K562 (cell line): ENCODE data around the gene COLEC12. TPM values are rescaled to one million over a fixed set of nuclear protein-coding genes. Genes with fewer than 3 reads are reported as not detected.
A peak's percentile ranks its signal among the peaks of the same experiment; 100 is the strongest.

ENCODE experiments used
- ATAC-seq: fragments of 200-7000 bp; cut with Tn5 transposase; 3 replicates; pipeline ENCODE4 v1.9.1; 2020; ENCODE audit warnings: moderate library complexity
- BruUV-seq: library from RNA; stranded (reverse); fragments of 400-500 nt; replicated peaks from 2 replicates; lab custom pipeline; 2021; lab: Mats Ljungman, UMichigan
- CTCF ChIA-PET: fragments of 300-600 bp; formaldehyde crosslinking; extraction: SDS; loops from one replicate; lab custom pipeline; 2021; ENCODE audit warnings: low intra/inter-chr PET ratio; lab: Yijun Ruan, JAX
- POLR2A ChIA-PET: fragments of 300-600, 350-650 bp; sonication (Branson Sonifier 250); formaldehyde crosslinking; extraction: SDS; loops from one replicate; lab custom pipeline; 2021; ENCODE audit warnings: antibody characterized with exemption, inconsistent platforms; lab: Yijun Ruan, JAX
- DNase-seq, 4 experiments: peaks; one replicate each; pipeline versions ENCODE4 v3.0.0 to v3.0.0-alpha.2; 2011 to 2018; ENCODE audit warnings: low spot score in 3 of 4, mixed read lengths in 3 of 4; ENCODE audit errors: extremely low read depth in 1 of 4
- FAIRE-seq: peaks from 2 replicates; lab custom pipeline; 2011; peaks lifted over from hg19 to GRCh38; lab: Jason Lieb, UNC
- H2AFZ ChIP-seq: 2 replicates; pipeline ENCODE4 v1.6.0; 2011; ENCODE audit warnings: low read depth, low read length, control low read depth, inconsistent platforms
- H3K27ac ChIP-seq: fragments of 200-600 bp; 3 replicates; pipeline ENCODE4 v1.8.0; 2011; ENCODE audit warnings: low read depth, mild to moderate bottlenecking, control low read depth, inconsistent platforms, low read length, moderate library complexity, mixed read lengths; ENCODE audit errors: extremely low read depth
- H3K27me3 ChIP-seq, 2 experiments: fragments of 300-600 bp in 1 of 2; 2 replicates in 1 of 2; 3 replicates in 1 of 2; pipeline versions ENCODE4 v1.6.0 to v1.8.0; 2011; ENCODE audit warnings: inconsistent platforms in 2 of 2, low read length in 2 of 2, mild to moderate bottlenecking in 1 of 2, mixed read lengths in 1 of 2, moderate library complexity in 1 of 2; ENCODE audit not compliant: control insufficient read depth in 2 of 2, insufficient read depth in 2 of 2
- H3K36me3 ChIP-seq: fragments of 300-600 bp; 3 replicates; pipeline ENCODE4 v1.8.0; 2011; ENCODE audit warnings: mild to moderate bottlenecking, low read length, inconsistent platforms; ENCODE audit not compliant: control insufficient read depth, insufficient read depth
- H3K4me1 ChIP-seq, 2 experiments: fragments of 200-600 bp in 1 of 2; replicated peaks in 1 of 2; 2 replicates in 1 of 2; 3 replicates in 1 of 2; pipeline versions ENCODE4 v1.5.1 to v1.8.0; 2011; ENCODE audit warnings: inconsistent platforms in 2 of 2, low read length in 2 of 2, mild to moderate bottlenecking in 1 of 2, mixed read lengths in 1 of 2, moderate library complexity in 1 of 2; ENCODE audit not compliant: control insufficient read depth in 2 of 2, insufficient read depth in 2 of 2
- H3K4me2 ChIP-seq: 2 replicates; pipeline ENCODE4 v1.6.1; 2011; ENCODE audit warnings: low read length, control low read depth, inconsistent platforms, mixed read lengths; ENCODE audit not compliant: insufficient read depth
- H3K4me3 ChIP-seq: fragments of 200-600 bp; sonication (generic), shearing (Covaris generic); 2 replicates; pipeline ENCODE4 v1.5.1; 2016; ENCODE audit warnings: control low read depth, inconsistent platforms
- H3K79me2 ChIP-seq: fragments of 200-600 bp; 3 replicates; pipeline ENCODE4 v1.8.0; 2011; ENCODE audit warnings: low read length, inconsistent platforms; ENCODE audit not compliant: control insufficient read depth, insufficient read depth
- H3K9ac ChIP-seq, 2 experiments: 2 replicates each; pipeline versions ENCODE4 v1.6.0 to v1.6.1; 2011; ENCODE audit warnings: low read depth in 2 of 2, low read length in 2 of 2, control low read depth in 1 of 2, inconsistent platforms in 1 of 2, mild to moderate bottlenecking in 1 of 2, mixed read lengths in 1 of 2; ENCODE audit not compliant: insufficient read depth in 1 of 2
- H3K9me1 ChIP-seq: one replicate; pipeline ENCODE4 v1.6.0; 2011; ENCODE audit warnings: inconsistent platforms, mild to moderate bottlenecking, low read length, moderate library complexity; ENCODE audit not compliant: control insufficient read depth, insufficient read depth
- H3K9me3 ChIP-seq: replicated peaks from 2 replicates; pipeline ENCODE4 v1.5.1; 2011; ENCODE audit warnings: low read depth, low read length, inconsistent platforms; ENCODE audit not compliant: control insufficient read depth, insufficient read depth
- H4K20me1 ChIP-seq: replicated peaks from 2 replicates; pipeline ENCODE4 v1.6.1; 2011; ENCODE audit warnings: low read length, inconsistent platforms, mixed read lengths; ENCODE audit not compliant: control insufficient read depth, insufficient read depth
- CBX1 ChIP-seq: sonication (generic); IDR thresholded peaks from 2 replicates; pipeline ENCODE4 v1.6.1; 2016; ENCODE audit warnings: antibody characterized with exemption, low read depth, mild to moderate bottlenecking
- CBX2 ChIP-seq: fragments of 200-600 bp; sonication (generic); IDR thresholded peaks from one replicate; pipeline ENCODE4 v1.6.1; 2012; ENCODE audit warnings: mild to moderate bottlenecking, low read length, inconsistent platforms; ENCODE audit not compliant: insufficient read depth, poor library complexity, severe bottlenecking
- ESRRA ChIP-seq: fragments of 450-650 bp; IDR thresholded peaks from 2 replicates; pipeline ENCODE4 v1.6.1; 2014; ENCODE audit warnings: low read depth, mild to moderate bottlenecking, moderate library complexity, borderline replicate concordance
- HNRNPL ChIP-seq: fragments of 200-400 bp; formaldehyde crosslinking; IDR thresholded peaks from 2 replicates; pipeline ENCODE4 v1.6.1; 2017; ENCODE audit warnings: low read depth, mild to moderate bottlenecking, low read length
- SMARCE1 ChIP-seq: fragments of 450-650 bp; IDR thresholded peaks from 2 replicates; pipeline ENCODE4 v1.7.1; 2016; ENCODE audit warnings: mild to moderate bottlenecking
- whole genome bisulfite sequencing: fragments of 100-300 bp; shearing (Covaris generic); methylation state at CpG from one replicate; pipeline ENCODE4 v1.1.6; 2016; ENCODE audit warnings: low coverage, mixed read lengths; ENCODE audit not compliant: insufficient coverage; ENCODE audit errors: missing lambda C conversion rate; 5-methylcytosine and 5-hydroxymethylcytosine counted together
- in situ Hi-C: fragments of 300-500 bp; cut with MboI; formaldehyde crosslinking; loops from 4 replicates; pipeline ENCODE4 v1.15.0; 2018; ENCODE audit warnings: inconsistent platforms, mixed read lengths
- intact Hi-C: fragments of 100-400 bp; cut with micrococcal nuclease; formaldehyde crosslinking; loops from 2 replicates; pipeline ENCODE4 v1.14.2; 2022
- polyA plus RNA-seq, 8 experiments: library from polyadenylated mRNA; depleted of rRNA in 4 of 8; stranded (reverse) in 5 of 8; unstranded in 3 of 8; fragments of >200 nt; fragmentation: Nextera tagmentation in 2 of 8; fragmentation: Illumina TruSeq in 1 of 8; extraction: Ambion mirVana in 2 of 8; extraction: Trizol in 1 of 8; gene quantifications; 2 replicates each; pipeline versions ENCODE4 v1.2.1 to v1.2.3, GENCODE V29; 2011 to 2014; ENCODE audit warnings: inconsistent platforms in 1 of 8, missing spikeins in 1 of 8
- total RNA-seq, 7 experiments: library from RNA; depleted of rRNA in 6 of 7; stranded (reverse); fragments of >200 nt in 6 of 7; fragmentation: Illumina TruSeq in 2 of 7; extraction: Trizol in 2 of 7; gene quantifications; 2 replicates each; pipeline versions ENCODE4 v1.2.1 to v1.2.3, GENCODE V29; 2011 to 2021; ENCODE audit warnings: low replicate concordance in 1 of 7
- TF ChIP-seq, protein P1 (sequence below): fragments of 450-650 bp; formaldehyde crosslinking; IDR thresholded peaks from 2 replicates; pipeline ENCODE4 v1.4.0; 2020; ENCODE audit warnings: mild to moderate bottlenecking, mixed read lengths

The COLEC12 gene
- total and polyA plus RNA-seq, 9 of the 15 experiments (the other 6 are each of a cell fraction or from before 2014, with no cell fraction given), result 0.04 TPM; not detected in 8

DNA sequence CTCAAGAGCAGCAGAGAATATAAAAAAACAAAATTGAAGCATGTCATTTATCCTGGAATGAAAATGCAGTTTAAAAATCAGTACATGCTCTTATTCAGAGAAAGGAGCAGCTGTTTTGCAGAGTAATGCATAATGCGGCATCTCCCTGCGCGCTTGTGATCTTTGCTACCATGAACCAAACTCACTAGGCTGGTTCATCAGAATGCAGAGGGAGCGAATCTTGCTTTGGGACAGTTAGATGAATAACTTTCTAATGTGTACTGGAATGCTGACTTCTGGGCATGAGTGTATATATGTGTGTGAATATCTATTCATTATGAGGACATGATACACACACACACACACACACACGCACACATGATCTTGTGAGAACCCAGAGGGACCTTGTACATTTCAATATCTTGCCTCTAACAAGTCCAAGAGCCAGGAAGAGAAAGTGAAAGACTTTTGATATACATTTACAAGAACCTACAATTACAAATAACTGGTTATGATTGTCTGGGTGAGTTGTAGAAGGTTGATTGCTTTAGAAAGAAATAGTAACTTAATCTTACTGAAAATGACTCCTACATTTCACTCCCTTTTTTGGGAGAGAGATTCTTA is 178.5 kb downstream of the COLEC12 start:
- no peak overlapping the region for H3K27ac ChIP-seq
- H2AFZ ChIP-seq, result no peak overlapping the region
- intact Hi-C loops (loop anchor here (2.0 kb wide), 1 partner anchor 35 kb away; no protein-coding TSS in a partner anchor), in situ Hi-C loops (no loop called here)
- H3K4me3 ChIP-seq, result no peak overlapping the region
- no peaks in the 10 kb centered on the region for H3K9me3 ChIP-seq
- H4K20me1 ChIP-seq, result 0 out of 2 replicates have a peak, but pooled peaks cover 12% of the 10 kb centered on the region
- H3K36me3 ChIP-seq, result no peaks in the 10 kb centered on the region
- H3K9me1 ChIP-seq, result no peaks in the 10 kb centered on the region
- H3K4me2 ChIP-seq, result no peak overlapping the region; the same call in 1 of the 2 replicates
- POLR2A ChIA-PET, result interaction anchor here (1.4 kb wide), 1 partner anchor 16 kb away, joined by 3 read pairs; no protein-coding TSS in a partner anchor
- peaks cover 5 to 7% of the 10 kb centered on the region in 2 experiments; a peak in 3 of 5 replicates for H3K4me1 ChIP-seq
- H3K79me2 ChIP-seq, result no peaks in the 10 kb centered on the region
- 26% methylated on average over 5 of the region's 5 CpGs for WGBS
- H3K27me3 ChIP-seq, result peaks cover 20 to 43% of the 10 kb centered on the region in 2 experiments
- TF ChIP-seq SMARCE1 (no peak), HNRNPL (no peak), CBX2 (peak; percentile 54), ESRRA (no peak), CBX1 (no peak)
- TF ChIP-seq, protein P1, sequence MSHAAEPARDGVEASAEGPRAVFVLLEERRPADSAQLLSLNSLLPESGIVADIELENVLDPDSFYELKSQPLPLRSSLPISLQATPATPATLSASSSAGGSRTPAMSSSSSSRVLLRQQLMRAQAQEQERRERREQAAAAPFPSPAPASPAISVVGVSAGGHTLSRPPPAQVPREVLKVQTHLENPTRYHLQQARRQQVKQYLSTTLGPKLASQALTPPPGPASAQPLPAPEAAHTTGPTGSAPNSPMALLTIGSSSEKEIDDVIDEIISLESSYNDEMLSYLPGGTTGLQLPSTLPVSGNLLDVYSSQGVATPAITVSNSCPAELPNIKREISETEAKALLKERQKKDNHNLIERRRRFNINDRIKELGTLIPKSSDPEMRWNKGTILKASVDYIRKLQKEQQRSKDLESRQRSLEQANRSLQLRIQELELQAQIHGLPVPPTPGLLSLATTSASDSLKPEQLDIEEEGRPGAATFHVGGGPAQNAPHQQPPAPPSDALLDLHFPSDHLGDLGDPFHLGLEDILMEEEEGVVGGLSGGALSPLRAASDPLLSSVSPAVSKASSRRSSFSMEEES (CRISPR knock-in tag), result no peak
- FAIRE-seq, result no peak
- ATAC-seq, result no peak
- DNase-seq, result no peak
- no TSS peak for BruUV-seq
- H3K9ac ChIP-seq, result no peak overlapping the region
- CTCF ChIA-PET, result interaction anchor here (0.5 kb wide), 1 partner anchor 1826 kb away, joined by 3 read pairs; no protein-coding TSS in a partner anchor
